A549 treated with AZD9567 at 1 μM for 4 hours (cell line): ENCODE results near the gene USF3. TPM values are rescaled to one million over a fixed set of nuclear protein-coding genes. Genes with fewer than 3 reads are reported as not detected.

Experiments used
- total RNA-seq: library from RNA; stranded (reverse); fragments of 200-300 nt; extraction: Qiagen RNA extraction; gene quantifications from 5 replicates; pipeline ENCODE4 v1.2.3, GENCODE V29; 2022; ENCODE audit not compliant: insufficient read depth

The USF3 gene
- total RNA-seq = 2.3 to 6.6 TPM (median 2.5 TPM) in 5 replicates

GRCh38 chr3:113695786-113696645 is at the start of gene USF3:
Gene USF3 (minus strand): TSS chr3:113696642. CDS start chr3:113674878, 21,764 bp downstream.

DNA sequence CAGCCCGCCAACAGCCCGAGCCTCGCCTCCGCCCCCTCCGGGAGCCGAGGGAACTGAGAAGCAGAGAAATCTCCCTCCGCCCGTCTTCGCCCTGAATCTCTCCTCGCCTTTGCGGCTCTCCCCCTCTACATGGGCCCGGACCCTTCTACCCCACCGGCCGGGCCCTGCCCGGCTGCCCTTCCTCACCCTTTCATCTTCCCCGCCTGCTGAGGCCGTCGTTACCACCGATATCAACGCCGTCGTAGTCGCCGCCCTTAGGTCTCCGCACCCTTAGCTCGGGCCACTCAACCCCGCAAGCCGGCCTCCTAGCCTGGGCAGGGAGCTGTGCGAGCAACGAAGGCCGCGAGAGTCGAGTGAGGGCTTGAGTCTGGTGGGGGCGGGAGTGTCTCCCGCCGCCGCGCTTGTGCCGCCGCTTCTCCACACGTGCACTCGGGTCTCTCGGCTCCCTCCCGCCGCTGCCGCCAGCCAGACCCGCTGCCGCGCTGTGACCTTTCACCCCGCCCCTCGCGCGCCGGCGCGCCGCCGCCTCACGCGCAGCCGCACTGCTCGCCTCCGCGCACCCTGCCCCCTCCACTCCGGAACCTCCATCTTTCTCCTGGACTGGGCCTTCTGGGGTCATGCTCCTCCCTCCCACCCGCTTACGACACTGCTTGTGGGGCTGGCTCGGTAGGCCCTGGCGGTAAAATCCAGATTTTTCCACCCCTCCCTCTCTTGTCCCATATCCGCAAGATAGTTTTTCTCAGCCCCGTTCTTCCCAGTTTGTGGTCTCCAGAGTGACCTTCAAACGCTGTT is 49.5 kb upstream of the USF3 start, which contains the start of gene NAA50:
NAA50 (minus strand) TSS at position 494 of the 792 bp plus-strand sequence; CDS start at position 194, 300 bp downstream.

Other genes starting within 250 kb of the USF3 start
- gene SPICE1, start 181.5 kb downstream of the USF3 start, total RNA-seq = 5.9 to 15.0 TPM (median 6.8 TPM) in 5 replicates
- 0.44 to 1.5 TPM (median 0.49 TPM) in 5 replicates for gene SIDT1, start 164.1 kb downstream of the USF3 start, total RNA-seq
- 138 to 186 TPM (median 152 TPM) in 5 replicates for gene NAA50, start 49.6 kb upstream of the USF3 start, total RNA-seq
- gene ATP6V1A, start 50.4 kb upstream of the USF3 start, total RNA-seq = 16.4 to 25.6 TPM (median 18.6 TPM) in 5 replicates
- 0.35 to 2.2 TPM (median 0.88 TPM) in 5 replicates for gene GRAMD1C, start 142.1 kb upstream of the USF3 start, total RNA-seq